WTC11 (cell line): ENCODE measurements around the gene ADAMTS5.

Source experiments
- ATF1 ChIP-seq: sonication (generic); formaldehyde crosslinking; IDR thresholded peaks from 2 replicates; pipeline ENCODE4 v1.8.1; 2023; ENCODE audit warnings: mild to moderate bottlenecking, moderate library complexity, missing genetic modification reagents
- ATF2 ChIP-seq: sonication (generic); formaldehyde crosslinking; IDR thresholded peaks from 2 replicates; pipeline ENCODE4 v1.8.1; 2022; ENCODE audit warnings: low read depth, missing genetic modification reagents, borderline replicate concordance
- CREB1 ChIP-seq: sonication (generic); formaldehyde crosslinking; IDR thresholded peaks from 2 replicates; pipeline ENCODE4 v1.8.0; 2023; ENCODE audit warnings: mild to moderate bottlenecking, missing genetic modification reagents
- CTCF ChIP-seq: fragments of 200-600 bp; IDR thresholded peaks from 2 replicates; pipeline ENCODE4 v1.8.0; 2022; ENCODE audit warnings: antibody characterized with exemption
- FOXJ3 ChIP-seq: sonication (generic); formaldehyde crosslinking; IDR thresholded peaks from 2 replicates; pipeline ENCODE4 v1.9.0; 2021; ENCODE audit warnings: missing genetic modification reagents, mild to moderate bottlenecking, borderline replicate concordance
- NR2C2 ChIP-seq: sonication (generic); formaldehyde crosslinking; IDR thresholded peaks from 2 replicates; pipeline ENCODE4 v1.8.0; 2022; ENCODE audit warnings: mild to moderate bottlenecking, missing genetic modification reagents
- STAT6 ChIP-seq: sonication (generic); formaldehyde crosslinking; conservative IDR thresholded peaks from 2 replicates; pipeline ENCODE4 v1.8.1; 2023; ENCODE audit warnings: mild to moderate bottlenecking, low read depth, missing genetic modification reagents, moderate library complexity
- USF1 ChIP-seq: sonication (generic); formaldehyde crosslinking; IDR thresholded peaks from 2 replicates; pipeline ENCODE4 v1.8.0; 2022; ENCODE audit warnings: mild to moderate bottlenecking, missing genetic modification reagents
- ZNF232 ChIP-seq: sonication (generic); formaldehyde crosslinking; IDR thresholded peaks from 2 replicates; pipeline ENCODE4 v1.8.0; 2022; ENCODE audit warnings: mild to moderate bottlenecking, missing genetic modification reagents

- TF ChIP-seq CTCF (no peak), ATF2 (CRISPR knock-in tag) (no peak), USF1 (CRISPR knock-in tag) (no peak), ATF1 (no peak), CREB1 (CRISPR knock-in tag) (no peak), FOXJ3 (CRISPR knock-in tag) (no peak), ZNF232 (CRISPR knock-in tag) (no peak), NR2C2 (CRISPR knock-in tag) (no peak), STAT6 (no peak)
These were observed 78.0 kb downstream of the ADAMTS5 start for GRCh38 chr21:26888931-26889330.
